GM23338 (cell line): ENCODE measurements around the gene ZNF638. TPM values are rescaled to one million over a fixed set of nuclear protein-coding genes. Genes with fewer than 3 reads are reported as not detected.
"Not testable (repeated sequence)": the region's sequence is repeated elsewhere in the genome, so short reads cannot be mapped to it uniquely, and the experiment has no call there.

Experiments used
- ATAC-seq: fragments of 200-7000 bp; cut with Tn5 transposase; 3 replicates; pipeline ENCODE4 v1.9.1; 2020
- DNase-seq: peaks from one replicate; pipeline ENCODE4 v3.0.0-alpha.2; 2015; ENCODE audit warnings: low spot score
- H2AFZ ChIP-seq: fragments of 200-600 bp; sonication (generic); 2 replicates; pipeline ENCODE4 v1.8.0; 2016; ENCODE audit warnings: antibody characterized with exemption, mild to moderate bottlenecking, moderate library complexity
- H3F3A ChIP-seq: fragments of 200-600 bp; sonication (generic); replicated peaks from 2 replicates; pipeline ENCODE4 v1.8.0; 2017; ENCODE audit warnings: antibody characterized with exemption, mixed run types, low read depth
- H3K27ac ChIP-seq: fragments of 200-600 bp; sonication (generic); 2 replicates; pipeline ENCODE4 v1.6.1; 2016; ENCODE audit warnings: low read depth
- H3K27me3 ChIP-seq: fragments of 200-600 bp; sonication (generic); 2 replicates; pipeline ENCODE4 v1.8.0; 2016; ENCODE audit warnings: mild to moderate bottlenecking, mixed run types, moderate library complexity; ENCODE audit not compliant: insufficient read depth
- H3K36me3 ChIP-seq: fragments of 200-600 bp; sonication (generic); 2 replicates; pipeline ENCODE4 v1.8.0; 2016; ENCODE audit warnings: mild to moderate bottlenecking; ENCODE audit not compliant: insufficient read depth
- H3K4me1 ChIP-seq: fragments of 200-600 bp; sonication (generic); 2 replicates; pipeline ENCODE4 v1.8.0; 2016; ENCODE audit warnings: mild to moderate bottlenecking, moderate library complexity; ENCODE audit not compliant: insufficient read depth
- H3K4me2 ChIP-seq: fragments of 200-600 bp; sonication (generic); 2 replicates; pipeline ENCODE4 v1.7.1; 2017; ENCODE audit warnings: mixed run types
- H3K4me3 ChIP-seq: fragments of 200-600 bp; sonication (generic); 2 replicates; pipeline ENCODE4 v1.6.1; 2016; ENCODE audit warnings: mixed run types
- H3K79me2 ChIP-seq: fragments of 200-600 bp; sonication (generic); replicated peaks from 2 replicates; pipeline ENCODE4 v1.8.0; 2017; ENCODE audit warnings: mild to moderate bottlenecking; ENCODE audit not compliant: insufficient read depth
- H3K9me2 ChIP-seq: fragments of 200-600 bp; sonication (generic); 2 replicates; pipeline ENCODE4 v1.8.0; 2017; ENCODE audit not compliant: insufficient read depth
- H4K20me1 ChIP-seq: fragments of 200-600 bp; sonication (generic); replicated peaks from 2 replicates; pipeline ENCODE4 v1.8.0; 2017; ENCODE audit warnings: mild to moderate bottlenecking; ENCODE audit not compliant: insufficient read depth
- H3K27ac Mint-ChIP-seq: 2 replicates; pipeline ENCODE4 v1.8.0; 2020; ENCODE audit warnings: inconsistent platforms, mild to moderate bottlenecking, moderate library complexity, mixed read lengths
- H3K27me3 Mint-ChIP-seq: 3 replicates; pipeline ENCODE4 v1.8.0; 2022; ENCODE audit warnings: low read depth, mild to moderate bottlenecking, moderate library complexity, mixed read lengths, inconsistent platforms; ENCODE audit not compliant: insufficient read depth, poor library complexity
- H3K36me3 Mint-ChIP-seq: 3 replicates; pipeline ENCODE4 v1.8.0; 2021; ENCODE audit warnings: low read depth, mild to moderate bottlenecking, inconsistent platforms, moderate library complexity, mixed read lengths
- H3K4me1 Mint-ChIP-seq: 3 replicates; pipeline ENCODE4 v1.8.0; 2020; ENCODE audit warnings: mild to moderate bottlenecking, inconsistent platforms, mixed read lengths
- H3K4me3 Mint-ChIP-seq: 3 replicates; pipeline ENCODE4 v1.8.0; 2021; ENCODE audit warnings: moderate library complexity, mild to moderate bottlenecking, inconsistent platforms, mixed read lengths
- H3K9me3 Mint-ChIP-seq: 3 replicates; pipeline ENCODE4 v1.8.0; 2020; ENCODE audit warnings: moderate library complexity, mild to moderate bottlenecking, inconsistent platforms, mixed read lengths
- EZH2 ChIP-seq: fragments of 200-600 bp; sonication (generic); IDR thresholded peaks from one replicate; pipeline ENCODE4 v1.8.0; 2017; ENCODE audit warnings: antibody characterized with exemption, mild to moderate bottlenecking, low read depth; ENCODE audit not compliant: unreplicated experiment
- EZH2phosphoT487 ChIP-seq: fragments of 200-600 bp; sonication (generic); IDR thresholded peaks from one replicate; pipeline ENCODE4 v1.8.1; 2018; ENCODE audit warnings: antibody characterized with exemption; ENCODE audit not compliant: unreplicated experiment
- JUNB ChIP-seq: IDR thresholded peaks from one replicate; pipeline ENCODE4 v1.6.1; 2016; ENCODE audit warnings: antibody characterized with exemption; ENCODE audit not compliant: unreplicated experiment
- STAT1 ChIP-seq: IDR thresholded peaks from one replicate; pipeline ENCODE4 v1.6.1; 2016; ENCODE audit warnings: antibody characterized with exemption; ENCODE audit not compliant: unreplicated experiment
- ZNF114 ChIP-seq: fragments of 250-450 bp; sonication (Bioruptor Pico); IDR thresholded peaks from 2 replicates; pipeline ENCODE4 v1.5.0; 2020; ENCODE audit warnings: mild to moderate bottlenecking, moderate library complexity
- ZNF331 ChIP-seq: fragments of 250-450 bp; sonication (Bioruptor Pico); IDR thresholded peaks from 2 replicates; pipeline ENCODE4 v1.5.0; 2020; ENCODE audit warnings: low read depth, mild to moderate bottlenecking, moderate library complexity
- polyA plus RNA-seq: library from polyadenylated mRNA; unstranded; fragments of >200 nt; fragmentation: Nextera tagmentation; extraction: Ambion mirVana; gene quantifications from 2 replicates; pipeline ENCODE4 v1.2.1, GENCODE V29; 2016
- total RNA-seq: library from RNA; depleted of rRNA; stranded (reverse); fragments of >200 nt; shearing (Covaris generic); gene quantifications from 2 replicates; pipeline ENCODE4 v1.2.3, GENCODE V29; 2014
- TF ChIP-seq, protein P1 (sequence below): IDR thresholded peaks from one replicate; pipeline ENCODE4 v1.6.1; 2018; ENCODE audit warnings: antibody characterized with exemption; ENCODE audit not compliant: unreplicated experiment
- TF ChIP-seq, protein P2 (sequence below), 2 experiments: fragments of 200-600 bp in 1 of 2; sonication (generic) in 1 of 2; conservative IDR thresholded peaks; 2 replicates each; pipeline versions ENCODE4 v1.5.1 to v1.6.1; 2016 to 2017; ENCODE audit warnings: antibody characterized with exemption in 2 of 2, low read depth in 2 of 2, mild to moderate bottlenecking in 2 of 2, moderate library complexity in 1 of 2
- TF ChIP-seq, protein P3 (sequence below): IDR thresholded peaks from 2 replicates; pipeline ENCODE4 v1.6.1; 2016; ENCODE audit warnings: antibody characterized with exemption

ZNF638 gene
- total and polyA plus RNA-seq, 2 experiments from 2014 or later = 185 to 190 TPM

DNA sequence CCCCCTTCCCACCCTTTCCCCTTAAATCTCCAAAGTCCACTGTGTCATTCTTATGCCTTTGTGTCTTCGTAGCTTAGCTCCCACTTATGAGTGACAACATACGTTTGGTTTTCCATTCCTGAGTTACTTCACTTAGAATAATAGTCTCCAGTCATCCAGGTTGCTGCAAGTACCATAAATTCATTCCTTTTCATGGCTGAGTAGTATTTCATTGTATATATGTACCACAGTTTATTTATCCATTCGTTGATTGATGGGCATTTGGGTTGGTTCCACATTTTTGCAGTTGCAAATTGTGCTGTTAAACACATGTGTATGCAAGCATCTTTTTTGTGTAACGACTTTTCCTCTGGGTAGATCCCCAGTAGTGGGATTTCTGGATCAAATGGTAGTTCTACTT, 14.5 kb upstream of the ZNF638 start (continued):
- TF ChIP-seq, protein P1, sequence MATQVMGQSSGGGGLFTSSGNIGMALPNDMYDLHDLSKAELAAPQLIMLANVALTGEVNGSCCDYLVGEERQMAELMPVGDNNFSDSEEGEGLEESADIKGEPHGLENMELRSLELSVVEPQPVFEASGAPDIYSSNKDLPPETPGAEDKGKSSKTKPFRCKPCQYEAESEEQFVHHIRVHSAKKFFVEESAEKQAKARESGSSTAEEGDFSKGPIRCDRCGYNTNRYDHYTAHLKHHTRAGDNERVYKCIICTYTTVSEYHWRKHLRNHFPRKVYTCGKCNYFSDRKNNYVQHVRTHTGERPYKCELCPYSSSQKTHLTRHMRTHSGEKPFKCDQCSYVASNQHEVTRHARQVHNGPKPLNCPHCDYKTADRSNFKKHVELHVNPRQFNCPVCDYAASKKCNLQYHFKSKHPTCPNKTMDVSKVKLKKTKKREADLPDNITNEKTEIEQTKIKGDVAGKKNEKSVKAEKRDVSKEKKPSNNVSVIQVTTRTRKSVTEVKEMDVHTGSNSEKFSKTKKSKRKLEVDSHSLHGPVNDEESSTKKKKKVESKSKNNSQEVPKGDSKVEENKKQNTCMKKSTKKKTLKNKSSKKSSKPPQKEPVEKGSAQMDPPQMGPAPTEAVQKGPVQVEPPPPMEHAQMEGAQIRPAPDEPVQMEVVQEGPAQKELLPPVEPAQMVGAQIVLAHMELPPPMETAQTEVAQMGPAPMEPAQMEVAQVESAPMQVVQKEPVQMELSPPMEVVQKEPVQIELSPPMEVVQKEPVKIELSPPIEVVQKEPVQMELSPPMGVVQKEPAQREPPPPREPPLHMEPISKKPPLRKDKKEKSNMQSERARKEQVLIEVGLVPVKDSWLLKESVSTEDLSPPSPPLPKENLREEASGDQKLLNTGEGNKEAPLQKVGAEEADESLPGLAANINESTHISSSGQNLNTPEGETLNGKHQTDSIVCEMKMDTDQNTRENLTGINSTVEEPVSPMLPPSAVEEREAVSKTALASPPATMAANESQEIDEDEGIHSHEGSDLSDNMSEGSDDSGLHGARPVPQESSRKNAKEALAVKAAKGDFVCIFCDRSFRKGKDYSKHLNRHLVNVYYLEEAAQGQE = no peak
- no peak for TF ChIP-seq STAT1
- no peak for TF ChIP-seq EZH2
- TF ChIP-seq, protein P2, sequence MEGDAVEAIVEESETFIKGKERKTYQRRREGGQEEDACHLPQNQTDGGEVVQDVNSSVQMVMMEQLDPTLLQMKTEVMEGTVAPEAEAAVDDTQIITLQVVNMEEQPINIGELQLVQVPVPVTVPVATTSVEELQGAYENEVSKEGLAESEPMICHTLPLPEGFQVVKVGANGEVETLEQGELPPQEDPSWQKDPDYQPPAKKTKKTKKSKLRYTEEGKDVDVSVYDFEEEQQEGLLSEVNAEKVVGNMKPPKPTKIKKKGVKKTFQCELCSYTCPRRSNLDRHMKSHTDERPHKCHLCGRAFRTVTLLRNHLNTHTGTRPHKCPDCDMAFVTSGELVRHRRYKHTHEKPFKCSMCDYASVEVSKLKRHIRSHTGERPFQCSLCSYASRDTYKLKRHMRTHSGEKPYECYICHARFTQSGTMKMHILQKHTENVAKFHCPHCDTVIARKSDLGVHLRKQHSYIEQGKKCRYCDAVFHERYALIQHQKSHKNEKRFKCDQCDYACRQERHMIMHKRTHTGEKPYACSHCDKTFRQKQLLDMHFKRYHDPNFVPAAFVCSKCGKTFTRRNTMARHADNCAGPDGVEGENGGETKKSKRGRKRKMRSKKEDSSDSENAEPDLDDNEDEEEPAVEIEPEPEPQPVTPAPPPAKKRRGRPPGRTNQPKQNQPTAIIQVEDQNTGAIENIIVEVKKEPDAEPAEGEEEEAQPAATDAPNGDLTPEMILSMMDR (conservative IDR thresholded peaks at IDR 0.05; ENCODE audit: low read depth in 2 of 2) = no peak
- TF ChIP-seq, protein P3, sequence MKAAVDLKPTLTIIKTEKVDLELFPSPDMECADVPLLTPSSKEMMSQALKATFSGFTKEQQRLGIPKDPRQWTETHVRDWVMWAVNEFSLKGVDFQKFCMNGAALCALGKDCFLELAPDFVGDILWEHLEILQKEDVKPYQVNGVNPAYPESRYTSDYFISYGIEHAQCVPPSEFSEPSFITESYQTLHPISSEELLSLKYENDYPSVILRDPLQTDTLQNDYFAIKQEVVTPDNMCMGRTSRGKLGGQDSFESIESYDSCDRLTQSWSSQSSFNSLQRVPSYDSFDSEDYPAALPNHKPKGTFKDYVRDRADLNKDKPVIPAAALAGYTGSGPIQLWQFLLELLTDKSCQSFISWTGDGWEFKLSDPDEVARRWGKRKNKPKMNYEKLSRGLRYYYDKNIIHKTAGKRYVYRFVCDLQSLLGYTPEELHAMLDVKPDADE = no peak
- no peak for TF ChIP-seq EZH2phosphoT487

DNA sequence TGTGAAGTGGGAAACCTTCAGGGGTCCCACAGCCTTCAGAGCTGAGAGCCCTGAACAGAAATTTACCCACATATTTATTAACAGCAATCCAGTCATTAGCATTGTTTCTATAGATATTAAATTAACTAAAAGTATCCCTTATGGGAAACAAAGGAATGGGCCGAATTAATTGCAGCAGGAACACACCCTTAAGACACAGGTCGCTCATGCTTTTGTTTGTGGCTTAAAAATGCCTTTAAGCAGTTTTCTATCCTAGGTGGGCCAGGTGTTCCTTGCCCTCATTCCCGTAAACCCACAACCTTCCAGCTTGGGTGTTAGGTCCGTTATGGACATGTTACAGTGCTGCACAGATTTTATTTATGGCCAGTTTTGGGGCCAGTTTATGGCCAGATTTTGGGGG, 13.7 kb upstream of the ZNF638 start:
- not testable (repeated sequence) for H4K20me1 ChIP-seq, H2AFZ ChIP-seq, H3K9me2 ChIP-seq, H3K27ac Mint-ChIP-seq, H3K4me3 Mint-ChIP-seq, H3K27me3 Mint-ChIP-seq, H3K27ac ChIP-seq, ATAC-seq, H3K27me3 ChIP-seq, DNase-seq, H3K4me1 ChIP-seq, H3F3A ChIP-seq, H3K4me3 ChIP-seq, H3K4me2 ChIP-seq, H3K4me1 Mint-ChIP-seq
- H3K36me3 ChIP-seq = peaks cover 18% of the 10 kb centered on the region
- H3K9me3 Mint-ChIP-seq = peaks cover 58% of the 10 kb centered on the region
- peaks cover 82% of the 10 kb centered on the region for H3K79me2 ChIP-seq
- H3K36me3 Mint-ChIP-seq = peaks cover 52% of the 10 kb centered on the region

DNA sequence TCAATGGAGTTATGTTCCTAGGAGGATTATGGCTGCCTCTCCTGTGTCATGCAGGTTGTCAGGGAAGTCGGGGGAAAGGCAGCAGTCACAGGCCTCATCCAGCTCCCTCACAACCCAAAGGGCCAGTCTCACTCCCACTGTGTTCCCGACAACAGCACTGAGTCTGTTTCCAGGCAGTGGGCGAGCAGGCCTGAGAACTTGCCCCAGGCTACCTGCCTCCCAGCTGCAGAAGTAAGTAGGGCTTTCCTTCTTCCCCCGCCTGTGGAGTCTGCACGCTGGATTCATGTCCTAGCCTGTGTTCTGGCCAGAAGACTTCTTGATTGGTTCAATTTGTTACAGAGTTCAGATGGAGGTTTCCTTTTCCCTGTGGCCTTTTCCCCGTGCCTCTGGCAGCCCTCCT, 8.2 kb upstream of the ZNF638 start:
- no peaks in the 10 kb centered on the region; the same call in 2 of the 3 replicates for H3K4me1 Mint-ChIP-seq

More for the DNA sequence above, 8.2 kb upstream of the ZNF638 start:
- no peak overlapping the region for H2AFZ ChIP-seq
- Mint-ChIP-seq H3K9me3 (peaks cover 34% of the 10 kb centered on the region), H3K27ac (no peak overlapping the region), H3K27me3 (no peaks in the 10 kb centered on the region), H3K36me3 (peaks cover 34% of the 10 kb centered on the region; the same call in 2 of the 3 replicates), H3K4me3 (no peak overlapping the region)
- TF ChIP-seq JUNB = no peak
- no peak for TF ChIP-seq ZNF331 (CRISPR knock-in tag)
- no peak for TF ChIP-seq EZH2
- no peak for TF ChIP-seq ZNF114 (CRISPR knock-in tag)
- no peak for TF ChIP-seq STAT1
- H3K4me3 ChIP-seq = no peak overlapping the region
- DNase-seq (no peak), ATAC-seq (no peak)
- no peak overlapping the region for H3K27ac ChIP-seq
- 0 out of 2 replicates have a peak, but pooled peaks cover 5% of the 10 kb centered on the region for H3K36me3 ChIP-seq
- H3K9me2 ChIP-seq = 0 out of 2 replicates have a peak, but pooled peaks cover 7% of the 10 kb centered on the region
- peaks cover 9% of the 10 kb centered on the region for H3K4me1 ChIP-seq
- H3K27me3 ChIP-seq = no peaks in the 10 kb centered on the region
- no peaks in the 10 kb centered on the region for H3F3A ChIP-seq
- H3K79me2 ChIP-seq = peaks cover 69% of the 10 kb centered on the region
- H3K4me2 ChIP-seq = no peak overlapping the region
- peaks cover 6% of the 10 kb centered on the region for H4K20me1 ChIP-seq
